GM11168 (cell line): ENCODE data around the gene JADE1.

Source experiments
- in situ Hi-C: fragments of 300-500 bp; cut with MboI; formaldehyde crosslinking; loops from one replicate; pipeline ENCODE4 v1.12.0; 2022; ENCODE audit warnings: low sequenced_read_pairs; ENCODE audit not compliant: unreplicated experiment

Gene JADE1

GRCh38 chr4:128868758-128869157, 59.3 kb downstream of the JADE1 start:
- in situ Hi-C loops, result no loop called here

GRCh38 chr4:128869776-128870509, 60.4 kb downstream of the JADE1 start:
- in situ Hi-C loops, result no loop called here

- in situ Hi-C loops, result no loop called here
Observed at GRCh38 chr4:128871948-128872347, 62.4 kb downstream of the JADE1 start.

- in situ Hi-C loops, result no loop called here
Observed at GRCh38 chr4:128876200-128876599, 66.7 kb downstream of the JADE1 start.

- in situ Hi-C loops, result no loop called here
Observed at GRCh38 chr4:128877934-128878333, 68.4 kb downstream of the JADE1 start.

GRCh38 chr4:128879283-128879682, 69.8 kb downstream of the JADE1 start:
- in situ Hi-C loops, result no loop called here

GRCh38 chr4:128879971-128880370, 70.5 kb downstream of the JADE1 start:
- in situ Hi-C loops, result no loop called here

- in situ Hi-C loops, result no loop called here
Observed at GRCh38 chr4:128880662-128881061, 71.2 kb downstream of the JADE1 start.

- in situ Hi-C loops, result no loop called here
Observed at GRCh38 chr4:128904821-128905220, 95.3 kb downstream of the JADE1 start.

GRCh38 chr4:128906581-128906980, 97.1 kb downstream of the JADE1 start:
- in situ Hi-C loops, result no loop called here

- in situ Hi-C loops, result no loop called here
Observed at GRCh38 chr4:128907981-128908380, 98.5 kb downstream of the JADE1 start.

- in situ Hi-C loops, result no loop called here
Observed at GRCh38 chr4:128908735-128909134, 99.2 kb downstream of the JADE1 start.

GRCh38 chr4:128913228-128913627, 103.7 kb downstream of the JADE1 start:
- in situ Hi-C loops, result no loop called here

- in situ Hi-C loops, result no loop called here
Observed at GRCh38 chr4:128915544-128915943, 106.0 kb downstream of the JADE1 start.

- in situ Hi-C loops, result no loop called here
Observed at GRCh38 chr4:128916832-128917231, 107.3 kb downstream of the JADE1 start.

- in situ Hi-C loops, result no loop called here
Observed at GRCh38 chr4:128917781-128918180, 108.3 kb downstream of the JADE1 start.

- in situ Hi-C loops, result no loop called here
Observed at GRCh38 chr4:128921954-128922353, 112.5 kb downstream of the JADE1 start.
